DMS 273 (cell line): Measurements from ENCODE around the gene RAPGEF5.

Experiments
- DNase-seq: peaks from one replicate; lab custom pipeline; 2025; ENCODE audit not compliant: unreplicated experiment; lab: John Stamatoyannopoulos, UW

The RAPGEF5 gene

DNA sequence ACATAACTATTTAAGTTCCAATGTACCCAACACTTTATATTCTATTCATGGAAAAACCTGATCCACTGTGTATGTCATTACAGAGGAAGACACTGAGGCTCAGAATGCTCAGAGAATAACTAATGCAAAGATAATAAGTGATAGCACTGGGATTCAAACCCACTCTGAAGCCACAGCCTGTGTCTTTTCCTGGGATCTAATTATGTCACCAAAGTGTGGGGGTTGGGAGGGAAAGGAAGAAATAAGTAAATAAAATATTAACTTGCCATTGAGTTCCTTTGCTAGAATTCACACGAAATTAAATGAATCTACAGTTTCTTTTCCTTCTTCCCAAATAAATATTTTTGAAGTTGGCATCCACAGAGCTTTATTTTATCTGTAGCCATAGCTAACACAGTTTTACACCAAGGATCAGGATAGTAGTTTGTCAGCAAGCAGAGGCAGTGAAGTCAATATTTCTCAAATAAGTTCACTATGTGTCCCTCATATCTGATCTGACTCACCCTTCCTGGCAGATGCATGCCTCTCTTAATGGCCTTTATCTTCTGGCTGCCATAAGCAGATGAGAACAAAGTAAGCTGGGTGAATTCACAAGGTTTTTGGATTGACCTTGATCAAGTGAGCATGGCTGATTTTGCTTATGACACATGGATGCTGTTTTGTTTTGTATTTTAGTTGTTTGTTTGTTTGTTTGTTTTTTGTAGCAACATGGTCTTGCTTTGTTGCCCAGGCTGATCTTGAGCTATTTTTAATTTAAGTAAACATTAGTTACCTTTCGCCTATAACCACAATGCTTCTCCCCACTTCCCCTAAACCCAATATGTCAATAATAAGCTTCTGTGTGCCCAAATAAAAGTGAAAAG is 6.3 kb downstream of the RAPGEF5 start:
- DNase-seq = peak; percentile 63

DNA sequence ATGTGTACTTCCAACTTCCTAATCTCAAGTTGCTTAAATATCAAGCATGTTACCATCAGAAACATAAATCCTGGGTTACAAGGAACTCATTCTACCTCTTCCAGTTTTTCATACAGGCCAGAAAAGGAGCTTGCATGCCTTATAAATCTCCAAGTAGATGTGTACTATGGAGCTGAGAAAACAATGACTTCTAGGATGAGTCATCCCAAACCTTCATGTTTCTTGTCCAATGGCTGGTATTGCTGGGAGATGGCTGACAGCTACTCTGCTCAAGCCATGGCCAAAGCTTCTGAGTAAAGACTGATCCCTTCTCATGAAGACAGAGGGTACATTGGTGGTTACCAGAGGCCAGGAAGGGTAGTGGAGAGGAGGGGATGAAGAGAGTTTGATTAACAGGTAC is 8.6 kb downstream of the RAPGEF5 start:
- no peak for DNase-seq

DNA sequence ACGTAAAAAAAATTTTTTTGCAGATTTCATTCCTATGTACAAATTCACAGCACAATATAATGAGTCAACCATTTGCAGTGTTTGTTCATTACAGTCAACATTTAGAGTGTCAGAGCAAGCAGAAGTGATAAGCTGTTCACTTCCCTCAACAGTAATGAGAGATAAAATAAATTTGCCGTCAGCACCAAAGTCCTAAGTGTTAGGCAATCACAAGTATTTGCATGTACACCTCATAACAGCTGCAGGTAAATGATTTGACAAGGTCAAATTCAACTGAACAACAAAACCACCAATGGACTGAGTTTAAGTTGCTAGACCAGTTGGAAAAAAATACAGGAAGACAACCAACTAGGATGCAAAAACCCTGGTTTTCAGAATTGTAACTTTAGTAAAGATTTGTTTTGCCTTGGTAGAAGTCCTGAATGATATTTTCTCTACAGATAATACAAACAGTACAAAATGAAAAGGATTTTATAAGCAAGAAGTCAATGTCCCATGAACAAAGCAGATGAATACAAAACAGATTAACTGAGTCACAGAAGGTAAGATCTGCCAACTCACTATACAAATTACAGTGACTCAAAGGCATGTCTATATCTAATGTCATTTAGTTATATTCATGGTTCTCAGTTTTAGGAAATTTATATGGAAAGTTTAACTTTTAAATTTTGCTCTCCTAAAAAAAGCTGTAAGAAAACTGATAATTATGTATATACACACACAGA is 10.4 kb downstream of the RAPGEF5 start:
- DNase-seq = no peak

DNA sequence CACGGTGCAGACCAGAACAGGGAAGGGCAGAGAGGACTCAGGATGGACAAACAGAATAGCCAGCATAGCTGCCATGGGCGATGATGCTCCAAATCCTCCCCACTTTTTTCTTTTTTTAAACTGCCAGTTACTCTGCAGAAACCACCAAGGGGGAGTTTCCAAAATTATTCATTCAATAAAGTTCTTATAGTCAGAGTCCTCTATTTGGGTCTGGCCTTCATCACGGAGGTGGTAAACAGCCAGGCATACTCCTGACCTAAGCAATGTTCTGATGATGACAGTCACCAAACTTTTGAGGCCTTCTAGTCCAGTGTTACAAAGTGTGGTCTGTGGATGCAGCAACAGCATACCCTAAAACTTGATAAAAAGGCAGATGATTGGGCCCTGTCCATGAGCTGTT is 12.3 kb downstream of the RAPGEF5 start:
- no peak for DNase-seq

DNA sequence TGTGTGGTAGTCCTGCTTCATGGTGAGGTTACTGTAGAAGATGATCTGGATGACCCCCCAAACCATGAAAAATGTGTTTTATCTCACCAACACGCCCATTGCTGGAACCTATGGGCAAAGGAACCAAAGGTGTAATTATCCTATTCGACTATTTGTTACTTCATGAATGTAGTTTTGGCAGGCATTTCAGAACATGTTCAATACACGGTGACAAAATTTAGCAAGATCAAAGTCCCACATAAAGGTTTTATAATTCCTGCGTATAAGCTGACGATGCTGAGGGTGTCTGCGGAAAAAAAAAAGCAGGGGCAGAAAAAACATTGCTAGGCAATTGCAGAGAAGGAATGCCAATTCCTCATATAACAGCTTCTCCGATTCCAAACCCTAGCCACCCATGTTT is 13.3 kb downstream of the RAPGEF5 start:
- DNase-seq = no peak

DNA sequence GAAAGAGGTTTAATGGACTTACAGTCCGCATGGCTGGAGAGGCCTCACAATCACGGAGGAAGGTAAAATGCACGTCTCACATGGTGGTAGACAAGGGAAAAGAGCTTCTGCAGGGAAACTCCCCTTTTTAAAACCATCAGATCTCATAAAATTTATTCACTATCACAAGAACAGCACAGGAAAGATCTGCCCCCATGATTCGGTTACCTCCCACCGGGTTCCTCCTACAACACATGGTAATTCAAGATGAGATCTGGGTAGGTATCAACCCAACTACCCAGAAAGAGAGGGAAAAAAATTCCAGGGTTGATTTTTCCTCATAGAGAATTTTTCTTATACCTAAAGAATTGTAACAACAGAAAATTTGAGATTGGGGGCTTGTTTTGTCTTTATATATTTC is 13.9 kb downstream of the RAPGEF5 start:
- no peak for DNase-seq

DNA sequence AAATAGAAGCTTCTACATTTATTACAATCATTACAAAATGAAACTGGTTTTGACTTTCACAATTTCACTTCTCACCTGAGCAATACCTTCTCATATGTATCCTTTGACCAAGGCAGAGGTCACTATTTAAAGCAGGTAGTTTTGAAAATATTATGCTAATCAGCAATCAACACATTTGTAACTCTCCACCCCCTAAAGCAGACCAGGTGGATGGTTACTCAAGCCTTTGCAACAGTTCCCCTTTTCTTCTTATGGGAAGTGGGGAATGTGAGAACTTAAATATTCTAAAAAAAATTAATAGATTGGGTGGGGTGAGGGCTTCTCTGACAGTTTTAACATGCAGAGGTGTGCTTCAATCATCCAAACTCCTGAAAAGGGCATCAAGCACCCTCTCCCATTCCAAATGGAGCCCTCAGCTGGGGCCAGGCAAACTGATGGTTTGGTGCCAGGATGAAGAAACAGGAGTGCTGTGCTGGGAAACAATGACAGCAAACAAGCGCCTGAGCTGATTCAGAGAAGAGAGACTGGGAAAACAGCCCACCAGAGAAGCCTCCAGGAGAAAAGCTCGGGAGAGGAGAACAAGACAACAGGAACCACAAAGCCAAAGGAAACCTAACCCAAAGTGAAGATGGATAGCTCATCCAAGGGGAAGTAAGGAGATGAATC is 17.1 kb downstream of the RAPGEF5 start:
- no peak for DNase-seq

DNA sequence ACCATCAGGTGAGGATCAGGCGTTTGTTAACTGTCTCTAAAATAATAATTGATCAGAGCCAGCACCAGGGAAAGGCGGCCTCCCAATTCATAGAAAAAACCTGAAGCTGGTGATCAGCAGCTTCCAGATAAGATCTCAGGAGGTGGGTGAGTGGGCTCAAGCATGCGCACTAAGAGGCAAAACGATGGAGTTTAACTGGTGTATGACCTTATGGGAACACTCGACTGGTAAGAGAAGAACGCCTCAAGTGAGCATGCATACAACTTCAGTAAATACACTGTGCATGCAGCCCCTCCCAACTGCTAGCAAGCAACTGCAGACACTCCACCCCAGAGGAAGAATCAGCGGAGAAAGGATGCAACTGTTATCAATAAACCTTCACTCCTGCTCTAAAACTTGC is 18.1 kb downstream of the RAPGEF5 start:
- DNase-seq = no peak

DNA sequence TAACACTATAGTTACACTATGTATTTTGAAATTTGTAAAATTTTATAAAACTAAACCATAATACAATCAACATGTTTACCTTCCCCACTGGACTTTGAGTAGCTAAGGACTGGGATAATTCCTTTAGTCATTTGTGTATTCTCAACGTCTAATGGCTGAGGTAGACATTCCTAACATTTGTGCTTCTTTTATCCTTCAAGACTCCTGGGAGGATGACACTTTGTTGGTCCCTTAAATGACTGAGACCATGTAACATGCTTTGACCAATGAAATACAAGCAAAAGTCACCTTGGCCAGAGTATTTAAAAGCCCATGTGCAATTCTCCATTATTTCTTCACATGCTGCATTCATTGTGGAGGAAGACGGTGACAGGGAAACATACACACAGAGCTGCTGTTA is 18.5 kb downstream of the RAPGEF5 start:
- DNase-seq = no peak

DNA sequence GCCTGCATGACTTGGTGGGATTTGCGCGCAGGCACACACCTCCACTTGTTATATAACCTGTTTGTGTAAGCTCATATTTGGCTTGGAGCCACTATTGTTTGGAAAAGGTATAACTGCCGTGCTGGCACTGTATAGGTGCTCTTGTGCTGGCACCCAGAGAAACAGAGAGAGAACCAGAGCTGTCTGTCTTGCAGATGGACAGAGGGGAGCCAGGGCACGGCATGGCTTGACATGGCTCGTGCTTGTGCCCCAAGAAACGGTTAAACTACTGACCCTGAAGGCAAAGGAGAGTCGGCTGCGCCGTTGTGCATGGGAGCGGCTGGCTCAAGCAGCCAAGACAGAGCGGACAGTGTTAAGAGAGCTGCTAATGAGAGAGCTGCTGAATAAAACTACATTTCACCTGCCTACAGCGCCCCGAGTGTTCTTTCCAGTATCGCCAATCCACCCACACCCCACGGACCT is 23.2 kb downstream of the RAPGEF5 start:
- peak; percentile 17 for DNase-seq

DNA sequence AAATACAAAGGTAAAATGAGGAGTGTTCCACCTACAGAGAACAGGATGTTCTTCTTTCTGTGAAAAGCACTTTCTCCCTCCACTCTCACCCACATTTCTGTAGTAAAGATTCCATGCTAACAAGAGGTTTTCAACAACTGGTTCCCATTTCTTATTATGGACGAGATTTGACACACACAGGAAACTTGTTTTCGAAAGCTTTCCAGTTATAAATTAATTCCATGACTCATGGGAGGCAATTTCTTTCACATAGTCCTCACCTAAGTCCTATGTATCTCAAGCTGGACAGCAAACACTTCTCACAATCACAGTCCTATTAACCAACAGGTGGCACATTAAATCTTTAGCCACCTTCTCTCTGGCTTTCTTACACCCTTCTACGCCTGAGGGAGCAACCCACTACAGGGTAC is 24.5 kb downstream of the RAPGEF5 start:
- peak; percentile 39 for DNase-seq

DNA sequence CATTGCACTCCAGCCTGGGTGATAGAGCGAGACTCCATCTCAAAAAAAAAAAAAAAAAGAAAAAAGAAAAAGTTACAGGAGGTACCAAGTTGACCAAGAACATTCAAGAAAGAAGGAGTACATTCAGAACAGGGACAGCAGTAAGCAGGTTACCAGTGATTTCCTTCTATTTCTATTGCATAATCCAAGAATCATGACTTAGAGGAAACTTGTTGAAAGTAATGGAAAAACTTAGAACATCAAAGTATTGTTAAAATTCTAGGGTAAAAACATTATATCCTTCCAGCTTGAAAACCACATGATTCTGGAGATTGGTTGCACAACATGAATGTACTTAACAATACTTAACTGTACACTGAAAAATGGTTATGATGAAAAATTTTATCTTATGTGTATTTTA is 25.2 kb downstream of the RAPGEF5 start:
- no peak for DNase-seq

DNA sequence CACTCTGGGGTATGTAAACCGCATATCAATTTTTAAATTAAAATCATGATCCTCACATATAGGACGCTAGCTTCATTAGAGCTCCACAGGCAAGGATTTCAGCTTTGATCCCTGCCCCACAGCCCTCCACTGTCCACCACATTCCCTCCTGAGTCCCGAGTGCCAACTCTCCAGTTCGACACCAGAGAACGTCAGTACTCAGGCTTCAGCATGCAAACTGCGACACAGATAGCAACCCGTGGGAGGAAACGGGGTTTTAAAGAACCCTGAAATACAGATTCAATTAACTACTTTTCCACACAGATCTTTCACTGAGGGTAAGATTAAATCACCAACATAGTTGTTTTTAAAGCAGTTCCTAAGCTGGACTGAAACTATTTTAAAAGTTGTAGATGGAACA is 26.1 kb downstream of the RAPGEF5 start:
- no peak for DNase-seq

DNA sequence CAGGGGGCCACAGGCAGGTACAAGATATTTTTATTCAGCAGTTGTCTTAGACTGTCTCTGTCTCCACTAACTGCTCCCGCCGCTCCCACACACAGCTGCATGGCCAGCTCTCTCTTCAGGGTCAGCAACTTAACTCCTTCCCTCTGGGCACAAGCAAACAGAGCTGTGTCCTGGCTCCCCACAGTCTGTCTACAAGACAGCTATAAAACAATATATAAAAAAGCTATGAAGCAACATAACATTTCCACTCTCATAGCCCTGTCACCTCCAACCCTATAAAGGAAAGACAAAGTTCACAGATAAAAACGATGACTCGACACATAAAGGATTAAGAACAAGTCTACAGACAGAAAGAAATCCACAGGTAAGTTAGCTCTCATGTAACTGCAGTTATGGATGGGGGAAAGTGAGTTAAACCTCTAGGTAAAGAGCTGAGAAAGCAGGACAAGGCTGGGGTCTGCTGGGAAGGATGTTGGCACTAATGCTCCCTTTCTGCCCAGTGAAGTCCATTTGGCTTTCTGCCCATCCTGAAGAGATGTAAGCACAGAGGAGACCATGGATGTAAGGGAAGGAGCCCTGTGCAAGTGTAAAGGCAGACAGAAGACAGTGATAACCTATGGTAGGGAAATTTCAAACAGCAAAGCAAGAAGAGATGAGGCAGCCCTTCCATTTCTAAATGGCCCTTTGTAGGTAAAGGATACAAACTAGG is 27.0 kb downstream of the RAPGEF5 start:
- peak; percentile 16 for DNase-seq

DNA sequence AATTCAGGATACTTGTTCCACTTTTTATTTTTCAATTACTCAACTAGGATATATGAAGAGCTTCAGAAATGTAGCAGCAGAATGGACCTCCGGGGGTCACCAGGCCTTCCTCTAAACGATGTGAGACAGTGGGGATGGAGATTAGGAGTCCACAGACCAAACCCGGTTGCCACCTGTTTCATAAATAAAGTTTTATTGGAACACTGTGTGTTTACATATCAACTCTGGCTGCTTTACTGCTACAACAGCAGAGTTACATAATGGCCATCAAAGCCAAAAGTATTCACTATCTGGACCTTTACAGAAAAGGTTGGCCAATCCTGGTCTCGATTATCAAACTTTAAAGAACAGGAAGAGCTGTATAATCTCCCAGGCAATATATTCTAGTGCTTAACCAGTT is 30.8 kb downstream of the RAPGEF5 start:
- no peak for DNase-seq

DNA sequence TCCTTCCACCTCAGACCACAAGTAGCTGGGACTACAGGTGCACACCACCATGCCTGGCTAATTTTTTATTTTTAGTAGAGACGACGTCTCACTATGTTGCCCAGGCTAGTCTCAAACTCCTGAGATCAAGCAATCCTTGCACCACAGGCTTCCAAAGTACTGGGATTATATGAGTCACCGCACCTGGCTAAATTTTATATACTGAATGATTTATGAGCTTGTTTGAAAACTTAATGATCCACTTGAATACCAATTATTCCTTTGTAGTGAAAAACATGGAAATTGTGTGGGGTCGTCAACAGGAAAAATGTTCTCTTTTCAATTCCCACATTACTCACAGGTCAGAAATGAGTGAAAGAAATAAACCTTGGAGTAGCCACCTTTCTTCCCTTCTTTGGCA is 31.3 kb downstream of the RAPGEF5 start:
- no peak for DNase-seq

DNA sequence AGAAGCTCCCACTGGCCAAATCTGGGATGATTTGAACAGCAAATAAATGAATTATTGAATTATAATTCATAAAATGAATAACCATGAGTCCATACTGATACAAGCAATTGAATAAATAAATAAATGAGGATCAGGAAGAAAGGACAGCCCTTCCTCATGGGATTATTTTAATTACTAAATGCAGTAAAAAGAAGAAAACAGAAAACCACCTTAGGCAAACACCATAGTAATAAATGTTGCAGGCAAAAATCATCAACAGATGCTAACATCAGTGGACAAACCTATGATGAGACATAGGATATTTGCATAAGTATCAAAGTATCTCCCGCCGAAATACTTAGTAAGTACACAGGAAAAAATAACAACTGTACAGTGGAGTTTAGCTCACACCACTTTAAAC is 33.2 kb downstream of the RAPGEF5 start:
- peak; percentile 14 for DNase-seq

DNA sequence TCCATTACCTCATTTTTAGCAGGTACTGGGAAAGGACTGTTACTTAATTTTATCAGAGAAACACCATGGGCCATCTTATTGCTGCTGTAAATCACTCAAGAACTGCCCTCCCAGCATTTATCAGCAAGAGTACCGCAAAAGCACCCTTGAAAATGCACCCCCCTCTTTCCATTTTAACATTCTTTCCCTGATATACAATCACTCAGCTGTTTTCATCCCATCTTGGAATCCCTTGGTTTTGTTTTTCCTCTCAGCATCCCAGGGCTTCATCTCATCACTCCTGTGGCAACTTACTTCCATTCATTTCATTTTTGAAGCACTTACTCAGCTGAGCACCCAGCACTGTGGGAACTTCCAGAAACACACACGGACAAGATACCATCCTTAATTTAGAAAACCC is 36.5 kb downstream of the RAPGEF5 start:
- peak; percentile 52 for DNase-seq

DNA sequence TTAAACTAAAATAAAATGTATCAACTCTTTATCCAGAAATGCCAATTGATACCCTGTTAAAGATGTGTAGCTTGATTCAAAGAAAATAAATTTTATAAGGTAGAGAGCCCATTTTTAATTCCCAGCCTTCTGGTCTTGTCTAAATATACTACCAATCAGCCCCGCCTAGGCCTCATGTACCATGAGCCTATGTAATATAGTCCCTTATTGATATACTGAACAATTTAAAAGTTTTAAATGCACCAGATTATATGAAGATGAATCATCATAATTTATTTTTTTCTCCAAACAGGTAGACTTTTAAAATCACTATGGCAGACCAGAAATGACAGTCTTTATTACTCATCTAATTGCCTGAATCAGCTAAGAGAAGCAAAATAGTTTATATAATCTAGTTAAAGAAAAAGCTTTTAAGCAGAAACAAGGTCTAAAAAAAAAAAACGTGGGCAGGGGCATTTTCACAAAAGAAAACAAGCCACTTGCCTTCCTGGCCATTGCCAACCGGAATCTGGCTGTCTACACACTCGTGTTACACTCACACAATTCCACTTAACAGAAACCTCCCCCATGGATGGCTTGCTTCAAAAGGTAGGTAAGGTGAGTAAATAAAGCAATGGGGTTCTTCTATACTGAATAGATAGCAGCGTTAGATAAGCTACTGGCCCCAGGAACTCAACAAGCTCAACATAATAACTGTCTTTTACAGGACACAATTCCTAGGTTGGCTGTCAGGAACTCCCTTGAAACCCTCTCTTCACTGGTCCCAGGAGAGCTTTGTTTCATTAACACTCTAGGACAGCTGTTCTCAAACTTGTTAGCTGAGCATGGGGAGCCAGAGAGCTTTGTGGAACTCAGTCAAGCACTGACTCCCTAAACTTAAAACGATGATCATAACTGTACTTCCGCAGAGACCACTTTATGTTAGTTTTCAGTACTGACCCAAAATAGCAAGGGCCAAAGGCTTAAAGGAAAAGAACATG is 37.2 kb downstream of the RAPGEF5 start:
- DNase-seq = peak; percentile 93

DNA sequence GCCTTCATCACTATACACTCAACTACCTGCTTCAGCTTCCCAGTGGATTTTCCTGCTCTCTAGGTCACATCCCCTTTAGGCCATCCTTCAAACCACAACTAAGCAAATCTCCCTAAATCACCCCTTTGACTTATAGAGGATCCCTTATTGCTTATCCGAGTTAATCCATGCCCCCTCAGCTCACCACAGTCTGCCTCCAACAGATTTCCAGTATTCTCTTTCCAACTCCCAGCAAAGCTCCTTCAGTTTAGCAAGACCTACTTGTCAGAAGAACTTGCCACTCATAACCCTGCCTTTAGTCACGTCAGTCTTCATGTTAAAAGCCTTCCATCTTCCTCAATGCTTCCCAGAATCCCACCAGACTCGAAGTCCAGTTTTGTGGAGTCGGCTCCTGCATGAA is 38.6 kb downstream of the RAPGEF5 start:
- DNase-seq = no peak
